GM12878 (cell line): ENCODE results near the gene MEGF6. TPM values are rescaled to one million over a fixed set of nuclear protein-coding genes. Genes with fewer than 3 reads are reported as not detected.

Experiments
- ATAC-seq: fragments of 200-7000 bp; cut with Tn5 transposase; 3 replicates; pipeline ENCODE4 v1.9.1; 2020; ENCODE audit warnings: mild to moderate bottlenecking, moderate library complexity
- BruUV-seq: library from RNA; stranded (reverse); fragments of 400-500 nt; replicated peaks from 2 replicates; lab custom pipeline; 2021; lab: Mats Ljungman, UMichigan
- CTCF ChIA-PET: fragments of 300-600 bp; sonication (Branson Sonifier 250); formaldehyde crosslinking; extraction: SDS; loops from one replicate; lab custom pipeline; 2021; ENCODE audit warnings: inconsistent platforms; lab: Yijun Ruan, JAX
- POLR2A ChIA-PET: fragments of 350-600 bp; formaldehyde crosslinking; extraction: SDS; loops from one replicate; lab custom pipeline; 2021; ENCODE audit warnings: inconsistent platforms; lab: Charles Lee
- RAD21 ChIA-PET: fragments of 300-600 bp; sonication (Branson Sonifier 250); formaldehyde crosslinking; loops from one replicate; lab custom pipeline; 2023; ENCODE audit warnings: antibody characterized with exemption; ENCODE audit not compliant: unreplicated experiment; lab: Charles Lee
- SMC1A ChIA-PET: fragments of 300-600 bp; sonication (Branson Sonifier 250); formaldehyde crosslinking; loops from one replicate; lab custom pipeline; 2023; ENCODE audit not compliant: unreplicated experiment, uncharacterized antibody; lab: Charles Lee
- DNase-seq: peaks from one replicate; pipeline ENCODE4 v3.0.0-alpha.2; 2011; ENCODE audit warnings: low read depth, low spot score
- FAIRE-seq: peaks from 3 replicates; lab custom pipeline; 2011; peaks lifted over from hg19 to GRCh38; lab: Jason Lieb, UNC
- H2AFZ ChIP-seq: 2 replicates; pipeline ENCODE4 v1.6.0; 2011; ENCODE audit warnings: low read depth, low read length, control low read depth; ENCODE audit not compliant: control insufficient read depth
- H3K27ac ChIP-seq: 2 replicates; pipeline ENCODE4 v1.5.1; 2011; ENCODE audit warnings: control low read depth; ENCODE audit not compliant: control insufficient read depth, insufficient read depth
- H3K27me3 ChIP-seq, 2 experiments: replicated peaks in 1 of 2; 2 replicates each; pipeline versions ENCODE4 v1.6.0 to v1.6.1; 2011; ENCODE audit warnings: low read length in 1 of 2; ENCODE audit not compliant: control insufficient read depth in 2 of 2, insufficient read depth in 2 of 2
- H3K36me3 ChIP-seq, 2 experiments: 2 replicates each; pipeline ENCODE4 v1.5.1; 2011; ENCODE audit warnings: low read length in 1 of 2; ENCODE audit not compliant: control insufficient read depth in 2 of 2, insufficient read depth in 2 of 2
- H3K4me1 ChIP-seq: 2 replicates; pipeline ENCODE4 v1.6.1; 2011; ENCODE audit warnings: mild to moderate bottlenecking, low read length, moderate library complexity, mixed read lengths; ENCODE audit not compliant: control insufficient read depth, insufficient read depth
- H3K4me2 ChIP-seq: 2 replicates; pipeline ENCODE4 v1.6.0; 2011; ENCODE audit warnings: control low read depth; ENCODE audit not compliant: control insufficient read depth, insufficient read depth
- H3K4me3 ChIP-seq: fragments of 200-600 bp; sonication (generic); 2 replicates; pipeline ENCODE4 v1.5.1; 2016
- H3K79me2 ChIP-seq: 2 replicates; pipeline ENCODE4 v1.6.0; 2011; ENCODE audit warnings: low read length; ENCODE audit not compliant: control insufficient read depth, insufficient read depth
- H3K9ac ChIP-seq: 2 replicates; pipeline ENCODE4 v1.8.0; 2011; ENCODE audit warnings: low read length, control low read depth, mixed read lengths; ENCODE audit not compliant: control insufficient read depth, insufficient read depth
- H3K9me3 ChIP-seq: replicated peaks from 3 replicates; pipeline ENCODE4 v1.5.1; 2011; ENCODE audit warnings: mild to moderate bottlenecking, low read length; ENCODE audit not compliant: control insufficient read depth, insufficient read depth
- H4K20me1 ChIP-seq: 2 replicates; pipeline ENCODE4 v1.6.0; 2011; ENCODE audit not compliant: control insufficient read depth, insufficient read depth
- BHLHE40 ChIP-seq, 2 experiments: fragments of 450-650 bp in 1 of 2; IDR thresholded peaks; 2 replicates each; pipeline ENCODE4 v1.6.1; 2011 to 2017; ENCODE audit warnings: low read depth in 2 of 2, borderline replicate concordance in 1 of 2, improper control_type of control experiment in 1 of 2, low read length in 1 of 2, mild to moderate bottlenecking in 1 of 2
- ETV6 ChIP-seq, 2 experiments: fragments of 450-650 bp in 1 of 2; IDR thresholded peaks in 1 of 2; conservative IDR thresholded peaks in 1 of 2; 2 replicates each; pipeline ENCODE4 v1.6.1; 2014; ENCODE audit warnings: antibody characterized with exemption in 1 of 2, borderline replicate concordance in 1 of 2, low read depth in 1 of 2, mild to moderate bottlenecking in 1 of 2, moderate library complexity in 1 of 2
- HCFC1 ChIP-seq: fragments of 150-350 bp; IDR thresholded peaks from 2 replicates; pipeline ENCODE4 v1.6.1; 2014; ENCODE audit warnings: low read length
- HDAC6 ChIP-seq: fragments of 200-600 bp; sonication (generic); IDR thresholded peaks from one replicate; pipeline ENCODE4 v1.8.0; 2017; ENCODE audit warnings: antibody characterized with exemption; ENCODE audit not compliant: unreplicated experiment
- MAX ChIP-seq: IDR thresholded peaks from 2 replicates; pipeline ENCODE4 v1.6.1; 2012; ENCODE audit warnings: low read depth, low read length, improper control_type of control experiment
- MTA3 ChIP-seq: IDR thresholded peaks from 2 replicates; pipeline ENCODE4 v1.6.1; 2012; ENCODE audit warnings: low read length, inconsistent platforms, borderline replicate concordance
- PKNOX1 ChIP-seq: fragments of 450-650 bp; IDR thresholded peaks from 2 replicates; pipeline ENCODE4 v1.6.1; 2016; ENCODE audit warnings: mild to moderate bottlenecking
- TCF3 ChIP-seq: IDR thresholded peaks from 2 replicates; pipeline ENCODE4 v1.6.1; 2012; ENCODE audit warnings: low read depth, mild to moderate bottlenecking, low read length, borderline replicate concordance; ENCODE audit not compliant: insufficient read depth
- TCF7 ChIP-seq: IDR thresholded peaks from 2 replicates; pipeline ENCODE4 v1.6.1; 2014; ENCODE audit warnings: antibody characterized with exemption, borderline replicate concordance
- YBX1 ChIP-seq: fragments of 450-650 bp; IDR thresholded peaks from 2 replicates; pipeline ENCODE4 v1.6.1; 2016; ENCODE audit warnings: antibody characterized with exemption
- ZBTB33 ChIP-seq: fragments of 450-650 bp; IDR thresholded peaks from 2 replicates; pipeline ENCODE4 v1.6.1; 2017; ENCODE audit warnings: mild to moderate bottlenecking
- ZNF622 ChIP-seq: fragments of 450-650 bp; IDR thresholded peaks from 2 replicates; pipeline ENCODE4 v1.6.1; 2017; ENCODE audit warnings: mild to moderate bottlenecking, inconsistent platforms
- WGBS: methylation state at CpG from one replicate; pipeline ENCODE4 v1.1.6; 2016; ENCODE audit warnings: low lambda C conversion rate; ENCODE audit not compliant: insufficient replicate concordance, insufficient coverage; ENCODE audit errors: missing lambda C conversion rate; 5-methylcytosine and 5-hydroxymethylcytosine counted together
- in situ Hi-C: fragments of 300-500 bp; cut with MboI; formaldehyde crosslinking; loops from 9 replicates; pipeline ENCODE4 v1.14.3; 2018; ENCODE audit warnings: mixed read lengths
- intact Hi-C: fragments of 100-400 bp; cut with micrococcal nuclease; formaldehyde crosslinking; loops from one replicate; pipeline ENCODE4 v1.14.2; 2022; ENCODE audit not compliant: unreplicated experiment
- polyA plus RNA-seq, 11 experiments: library from polyadenylated mRNA; depleted of rRNA in 4 of 11; unstranded in 6 of 11; stranded (reverse) in 5 of 11; fragments of >200 nt; fragmentation: Nextera tagmentation in 4 of 11; fragmentation: Illumina TruSeq in 1 of 11; extraction: Ambion mirVana in 4 of 11; extraction: Trizol in 1 of 11; gene quantifications; 1 replicate in 1 of 11; 2 replicates in 10 of 11; pipeline versions ENCODE4 v1.2.1 to v1.2.3, GENCODE V29; 2011 to 2016; ENCODE audit warnings: inconsistent platforms in 2 of 11, missing spikeins in 2 of 11, low read depth in 1 of 11
- total RNA-seq, 4 experiments: library from RNA; depleted of rRNA in 3 of 4; stranded (reverse); fragments of >200 nt in 3 of 4; fragmentation: Illumina TruSeq in 1 of 4; extraction: Trizol in 1 of 4; gene quantifications; 2 replicates each; pipeline versions ENCODE4 v1.2.1 to v1.2.3, GENCODE V29; 2013 to 2021

The MEGF6 gene
- total and polyA plus RNA-seq, 10 of the 15 experiments (the other 5 are each of a cell fraction or from before 2014, with no cell fraction given), result 0.03 to 0.41 TPM; not detected in 8

- Histone ChIP-seq H3K79me2 (no peaks in the 10 kb centered on the region), H3K27me3 (peaks cover 2 to 8% of the 10 kb centered on the region in 2 experiments; a peak in 3 of 4 replicates), H3K9me3 (no peaks in the 10 kb centered on the region), H3K4me3 (no peak overlapping the region), H2AFZ (no peak overlapping the region), H4K20me1 (no peaks in the 10 kb centered on the region), H3K4me1 (no peaks in the 10 kb centered on the region), H3K27ac (no peak overlapping the region), H3K4me2 (no peak overlapping the region), H3K9ac (no peak overlapping the region), H3K36me3 (no peaks in the 10 kb centered on the region)
- DNase-seq (no peak), FAIRE-seq (no peak), ATAC-seq (no peak)
- 29% methylated on average over 22 of the region's 22 CpGs for WGBS
- ChIA-PET RAD21 (no interaction called here), SMC1A (no interaction called here), CTCF (no interaction called here), POLR2A (no interaction called here)
- no TSS peak for BruUV-seq
- in situ Hi-C loops (no loop called here), intact Hi-C loops (no loop called here)
- TF ChIP-seq BHLHE40 (IDR thresholded peaks at IDR 0.05; ENCODE audit: borderline replicate concordance in 1 of 2, low read depth in 2 of 2, low read length in 1 of 2) (peak in 1 of 2 experiments; percentile 67; a peak in 2 of 4 replicates), ZNF622 (no peak), MTA3 (no peak), TCF7 (no peak)
These were observed 2.1 kb downstream of the MEGF6 start for GRCh38 chr1:3609016-3609768.

GRCh38 chr1:3608154-3608553 is 3.2 kb downstream of the MEGF6 start:
- Histone ChIP-seq H3K79me2 (no peaks in the 10 kb centered on the region), H3K27ac (no peak overlapping the region), H3K27me3 (peaks cover 2 to 8% of the 10 kb centered on the region in 2 experiments; a peak in 3 of 4 replicates), H3K9me3 (no peaks in the 10 kb centered on the region), H2AFZ (no peak overlapping the region), H3K9ac (no peak overlapping the region), H4K20me1 (no peaks in the 10 kb centered on the region), H3K4me2 (no peak overlapping the region), H3K36me3 (no peaks in the 10 kb centered on the region), H3K4me1 (no peaks in the 10 kb centered on the region), H3K4me3 (no peak overlapping the region)
- in situ Hi-C loops, result no loop called here
- ChIA-PET POLR2A (no interaction called here), SMC1A (no interaction called here), RAD21 (interaction anchor here (0.8 kb wide), 1 partner anchor 11 kb away, joined by 3 read pairs; no protein-coding TSS in a partner anchor), CTCF (interaction anchor here (0.6 kb wide), 1 partner anchor 122 kb away, joined by 3 read pairs; no protein-coding TSS in a partner anchor)
- no peak for ATAC-seq
- WGBS, result 12% methylated on average over 7 of the region's 7 CpGs
- no peak for FAIRE-seq
- BruUV-seq, result no TSS peak
- intact Hi-C loops, result no loop called here
- no peak for DNase-seq
- TF ChIP-seq MAX, result no peak
- peak in 1 of 2 experiments; percentile 67; a peak in 2 of 4 replicates for TF ChIP-seq BHLHE40 (IDR thresholded peaks at IDR 0.05; ENCODE audit: borderline replicate concordance in 1 of 2, low read depth in 2 of 2, low read length in 1 of 2)
- no peak for TF ChIP-seq HCFC1
- TF ChIP-seq TCF3, result no peak
- TF ChIP-seq YBX1, result no peak
- TF ChIP-seq PKNOX1, result peak; percentile 37; the same call in 1 of the 2 replicates
- TF ChIP-seq ETV6 (conservative IDR thresholded peaks at IDR 0.05 in 1 of 2, IDR thresholded peaks at IDR 0.05 in 1 of 2; ENCODE audit: borderline replicate concordance in 1 of 2, low read depth in 1 of 2), result no peak
- TF ChIP-seq ZNF622, result no peak
- no peak for TF ChIP-seq HDAC6
- TF ChIP-seq ZBTB33, result no peak
